A673 (cell line): ENCODE results near the gene ABCB6.

Source experiments
- EZH2 ChIP-seq: fragments of 200-600 bp; sonication (generic); IDR thresholded peaks from 2 replicates; pipeline ENCODE4 v1.6.1; 2017; ENCODE audit warnings: borderline replicate concordance, low read depth, mild to moderate bottlenecking, mixed read lengths, antibody characterized with exemption, low read length; ENCODE audit not compliant: poor library complexity, severe bottlenecking
- TF ChIP-seq, protein P1 (sequence below): fragments of 300-800, 200-600 bp; sonication (generic); conservative IDR thresholded peaks from 2 replicates; pipeline ENCODE4 v1.5.1; 2017; ENCODE audit warnings: low read depth, mild to moderate bottlenecking, antibody characterized with exemption, low read length, moderate library complexity, mixed read lengths

DNA sequence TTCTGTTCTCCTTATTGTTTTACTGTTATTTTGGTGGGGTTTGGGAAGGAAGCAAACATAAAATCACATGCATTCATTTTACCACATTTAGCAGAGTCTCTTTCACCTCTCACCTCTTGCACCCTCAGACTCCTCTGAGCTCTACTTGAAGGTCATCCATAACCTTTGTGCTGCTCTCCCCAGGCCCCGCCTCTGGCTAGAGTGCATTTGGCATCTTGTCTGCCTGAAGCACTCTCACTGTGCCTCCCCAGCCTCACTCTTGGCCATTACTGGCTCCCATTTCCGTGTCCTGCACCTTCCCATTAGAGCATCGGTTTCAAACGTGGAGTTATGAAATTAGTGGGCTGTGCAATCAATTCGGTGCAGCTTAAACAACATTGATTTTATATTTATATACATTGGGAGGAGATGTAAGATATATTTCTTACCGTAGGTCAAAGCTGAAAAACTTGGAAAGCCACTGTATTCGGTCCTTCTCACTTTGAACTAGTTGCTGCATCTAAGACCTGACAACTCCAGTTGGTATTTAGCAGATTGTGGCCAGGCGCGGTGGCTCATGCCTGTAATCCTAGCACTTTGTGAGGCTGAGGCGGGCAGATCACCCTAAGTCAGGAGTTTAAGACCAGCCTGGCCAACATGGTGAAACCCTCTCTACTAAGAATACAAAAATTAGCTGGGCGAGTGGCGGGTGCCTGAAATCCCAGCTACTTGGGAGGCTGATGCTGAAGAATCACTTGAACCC lies 19.1 kb downstream of the ABCB6 start:
- TF ChIP-seq, protein P1, sequence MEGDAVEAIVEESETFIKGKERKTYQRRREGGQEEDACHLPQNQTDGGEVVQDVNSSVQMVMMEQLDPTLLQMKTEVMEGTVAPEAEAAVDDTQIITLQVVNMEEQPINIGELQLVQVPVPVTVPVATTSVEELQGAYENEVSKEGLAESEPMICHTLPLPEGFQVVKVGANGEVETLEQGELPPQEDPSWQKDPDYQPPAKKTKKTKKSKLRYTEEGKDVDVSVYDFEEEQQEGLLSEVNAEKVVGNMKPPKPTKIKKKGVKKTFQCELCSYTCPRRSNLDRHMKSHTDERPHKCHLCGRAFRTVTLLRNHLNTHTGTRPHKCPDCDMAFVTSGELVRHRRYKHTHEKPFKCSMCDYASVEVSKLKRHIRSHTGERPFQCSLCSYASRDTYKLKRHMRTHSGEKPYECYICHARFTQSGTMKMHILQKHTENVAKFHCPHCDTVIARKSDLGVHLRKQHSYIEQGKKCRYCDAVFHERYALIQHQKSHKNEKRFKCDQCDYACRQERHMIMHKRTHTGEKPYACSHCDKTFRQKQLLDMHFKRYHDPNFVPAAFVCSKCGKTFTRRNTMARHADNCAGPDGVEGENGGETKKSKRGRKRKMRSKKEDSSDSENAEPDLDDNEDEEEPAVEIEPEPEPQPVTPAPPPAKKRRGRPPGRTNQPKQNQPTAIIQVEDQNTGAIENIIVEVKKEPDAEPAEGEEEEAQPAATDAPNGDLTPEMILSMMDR, result no peak
- TF ChIP-seq EZH2, result no peak
